ENCODE results near the gene TTLL7. TPM values are rescaled to one million over a fixed set of nuclear protein-coding genes. Genes with fewer than 3 reads are reported as not detected.
A peak's percentile ranks its signal among the peaks of the same experiment; 100 is the strongest.

TTLL7 gene
- total RNA-seq, 1 experiment from 2014 or later, result 7.9 TPM

DNA sequence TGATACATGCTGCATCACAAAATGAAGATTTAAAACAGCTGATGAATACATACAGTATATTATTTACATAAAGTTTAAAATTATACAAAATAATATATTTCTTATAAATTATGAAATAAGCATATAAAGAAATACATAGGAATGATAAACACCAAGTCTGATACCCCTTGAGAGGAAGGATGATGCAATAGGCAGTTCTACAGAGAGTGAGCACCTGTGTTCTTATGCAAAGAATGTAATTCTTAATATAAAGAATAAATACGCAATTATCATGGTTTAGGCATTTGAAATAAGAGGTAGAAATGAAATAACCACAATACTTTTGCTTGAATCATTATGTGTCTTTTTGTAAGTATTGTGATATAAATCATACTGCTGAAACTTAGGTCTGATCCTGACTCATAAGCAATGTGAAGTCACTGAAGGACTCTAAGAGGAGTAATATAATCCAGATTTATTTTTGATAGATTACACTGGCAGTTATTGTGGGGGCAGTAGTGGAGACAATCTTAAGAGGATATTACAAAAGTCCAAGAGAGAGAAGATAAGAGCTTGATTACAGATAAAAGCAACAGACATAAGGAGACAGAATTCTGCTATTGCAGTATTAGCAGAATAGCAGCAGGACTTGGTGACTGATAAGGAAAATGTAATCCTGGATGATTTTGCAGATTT is 39.0 kb downstream of the TTLL7 start:
- H3K9me3 Mint-ChIP-seq, result no peaks in the 10 kb centered on the region
- no peaks in the 10 kb centered on the region for H3K36me3 Mint-ChIP-seq
- H3K27ac Mint-ChIP-seq, result no peak overlapping the region
- ATAC-seq (no peak), DNase-seq (ENCODE audit: low spot score) (no peak)
- TF ChIP-seq, protein P1, sequence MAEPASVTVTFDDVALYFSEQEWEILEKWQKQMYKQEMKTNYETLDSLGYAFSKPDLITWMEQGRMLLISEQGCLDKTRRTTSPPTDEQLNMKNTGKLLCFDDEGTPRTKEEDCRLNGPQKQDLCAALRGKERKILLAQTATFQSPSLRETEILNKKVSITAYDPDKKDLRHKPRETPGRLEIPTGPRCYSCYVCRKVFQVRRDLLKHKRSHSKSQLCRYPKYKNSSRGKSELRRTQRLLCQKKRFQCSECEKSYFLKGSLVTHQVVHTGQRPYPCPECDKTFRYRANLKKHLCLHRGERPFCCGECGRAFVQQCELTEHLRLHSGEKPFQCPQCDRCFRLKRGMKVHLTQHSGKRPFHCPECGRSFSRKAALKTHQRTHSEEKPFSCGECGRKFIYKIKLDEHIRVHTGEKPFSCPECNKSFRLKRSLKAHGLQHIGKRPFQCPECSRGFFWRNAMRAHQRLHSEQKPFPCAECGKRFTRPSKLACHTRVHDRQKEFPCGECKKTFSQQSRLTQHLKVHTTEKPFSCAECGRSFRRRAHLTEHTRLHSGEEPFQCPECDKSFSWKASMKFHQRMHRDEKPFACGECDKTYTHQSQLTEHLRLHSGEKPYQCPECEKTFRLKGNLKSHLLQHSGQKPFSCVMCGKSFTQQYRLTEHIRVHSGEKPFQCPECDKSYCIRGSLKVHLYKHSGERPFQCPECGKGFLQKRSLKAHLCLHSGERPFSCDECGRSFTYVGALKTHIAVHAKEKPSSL (CRISPR knock-in tag; conservative IDR thresholded peaks at IDR 0.05), result no peak
- TF ChIP-seq ZNF263 (CRISPR knock-in tag; IDR thresholded peaks at IDR 0.05; ENCODE audit: low read depth) (no peak), CREB1 (CRISPR knock-in tag; IDR thresholded peaks at IDR 0.05) (no peak), FOXP1 (CRISPR knock-in tag; IDR thresholded peaks at IDR 0.05; ENCODE audit: borderline replicate concordance) (no peak), GABPB1 (CRISPR knock-in tag; IDR thresholded peaks at IDR 0.05) (no peak), EMX1 (CRISPR knock-in tag; IDR thresholded peaks at IDR 0.05) (no peak)
- TF ChIP-seq, protein P2, sequence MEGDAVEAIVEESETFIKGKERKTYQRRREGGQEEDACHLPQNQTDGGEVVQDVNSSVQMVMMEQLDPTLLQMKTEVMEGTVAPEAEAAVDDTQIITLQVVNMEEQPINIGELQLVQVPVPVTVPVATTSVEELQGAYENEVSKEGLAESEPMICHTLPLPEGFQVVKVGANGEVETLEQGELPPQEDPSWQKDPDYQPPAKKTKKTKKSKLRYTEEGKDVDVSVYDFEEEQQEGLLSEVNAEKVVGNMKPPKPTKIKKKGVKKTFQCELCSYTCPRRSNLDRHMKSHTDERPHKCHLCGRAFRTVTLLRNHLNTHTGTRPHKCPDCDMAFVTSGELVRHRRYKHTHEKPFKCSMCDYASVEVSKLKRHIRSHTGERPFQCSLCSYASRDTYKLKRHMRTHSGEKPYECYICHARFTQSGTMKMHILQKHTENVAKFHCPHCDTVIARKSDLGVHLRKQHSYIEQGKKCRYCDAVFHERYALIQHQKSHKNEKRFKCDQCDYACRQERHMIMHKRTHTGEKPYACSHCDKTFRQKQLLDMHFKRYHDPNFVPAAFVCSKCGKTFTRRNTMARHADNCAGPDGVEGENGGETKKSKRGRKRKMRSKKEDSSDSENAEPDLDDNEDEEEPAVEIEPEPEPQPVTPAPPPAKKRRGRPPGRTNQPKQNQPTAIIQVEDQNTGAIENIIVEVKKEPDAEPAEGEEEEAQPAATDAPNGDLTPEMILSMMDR (IDR thresholded peaks at IDR 0.05), result no peak
- H3K27me3 Mint-ChIP-seq (ENCODE audit: low read depth), result no peaks in the 10 kb centered on the region; the same call in 1 of the 2 replicates
- ChIA-PET CTCF (no interaction called here), POLR2A (no interaction called here)
- H3K4me3 Mint-ChIP-seq, result no peak overlapping the region
- H3K4me1 Mint-ChIP-seq, result peaks cover 3% of the 10 kb centered on the region

DNA sequence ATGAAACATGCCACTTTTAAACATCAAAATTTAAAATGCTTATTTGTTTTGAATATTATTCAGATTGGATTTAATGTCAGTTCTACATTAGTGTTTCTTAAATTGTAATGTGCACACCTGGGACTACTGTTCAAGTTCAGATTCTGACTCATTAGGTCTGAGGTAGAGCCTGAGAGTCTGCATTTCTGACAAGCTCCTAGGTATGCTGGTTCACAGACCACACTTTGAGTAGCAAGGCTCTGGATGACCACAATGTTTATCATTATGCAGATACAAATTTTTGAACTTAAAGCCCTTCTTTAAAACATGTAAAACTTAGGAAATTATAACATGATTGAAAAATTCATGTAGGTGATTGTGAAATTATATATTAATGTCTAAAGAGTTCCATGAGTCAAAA is 40.2 kb downstream of the TTLL7 start:
- Mint-ChIP-seq H3K4me3 (no peak overlapping the region), H3K4me1 (peaks cover 9% of the 10 kb centered on the region), H3K27ac (no peak overlapping the region), H3K36me3 (no peaks in the 10 kb centered on the region), H3K9me3 (no peaks in the 10 kb centered on the region), H3K27me3 (ENCODE audit: low read depth) (no peaks in the 10 kb centered on the region; the same call in 1 of the 2 replicates)
- CTCF ChIA-PET, result no interaction called here
- TF ChIP-seq ETV6 (CRISPR knock-in tag; IDR thresholded peaks at IDR 0.05) (no peak), NFE2L1 (CRISPR knock-in tag; IDR thresholded peaks at IDR 0.05) (no peak), ESRRA (CRISPR knock-in tag; IDR thresholded peaks at IDR 0.05; ENCODE audit: borderline replicate concordance) (no peak), TP53 (CRISPR knock-in tag; IDR thresholded peaks at IDR 0.05) (no peak), MXD4 (CRISPR knock-in tag; IDR thresholded peaks at IDR 0.05; ENCODE audit: borderline replicate concordance) (no peak), ZNF263 (CRISPR knock-in tag; IDR thresholded peaks at IDR 0.05; ENCODE audit: low read depth) (no peak)
- TF ChIP-seq, protein P3, sequence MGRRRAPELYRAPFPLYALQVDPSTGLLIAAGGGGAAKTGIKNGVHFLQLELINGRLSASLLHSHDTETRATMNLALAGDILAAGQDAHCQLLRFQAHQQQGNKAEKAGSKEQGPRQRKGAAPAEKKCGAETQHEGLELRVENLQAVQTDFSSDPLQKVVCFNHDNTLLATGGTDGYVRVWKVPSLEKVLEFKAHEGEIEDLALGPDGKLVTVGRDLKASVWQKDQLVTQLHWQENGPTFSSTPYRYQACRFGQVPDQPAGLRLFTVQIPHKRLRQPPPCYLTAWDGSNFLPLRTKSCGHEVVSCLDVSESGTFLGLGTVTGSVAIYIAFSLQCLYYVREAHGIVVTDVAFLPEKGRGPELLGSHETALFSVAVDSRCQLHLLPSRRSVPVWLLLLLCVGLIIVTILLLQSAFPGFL (CRISPR knock-in tag; IDR thresholded peaks at IDR 0.05; ENCODE audit: borderline replicate concordance), result no peak
- ATAC-seq, result no peak
- no peak for DNase-seq (ENCODE audit: low spot score)
- POLR2A ChIA-PET, result no interaction called here

DNA sequence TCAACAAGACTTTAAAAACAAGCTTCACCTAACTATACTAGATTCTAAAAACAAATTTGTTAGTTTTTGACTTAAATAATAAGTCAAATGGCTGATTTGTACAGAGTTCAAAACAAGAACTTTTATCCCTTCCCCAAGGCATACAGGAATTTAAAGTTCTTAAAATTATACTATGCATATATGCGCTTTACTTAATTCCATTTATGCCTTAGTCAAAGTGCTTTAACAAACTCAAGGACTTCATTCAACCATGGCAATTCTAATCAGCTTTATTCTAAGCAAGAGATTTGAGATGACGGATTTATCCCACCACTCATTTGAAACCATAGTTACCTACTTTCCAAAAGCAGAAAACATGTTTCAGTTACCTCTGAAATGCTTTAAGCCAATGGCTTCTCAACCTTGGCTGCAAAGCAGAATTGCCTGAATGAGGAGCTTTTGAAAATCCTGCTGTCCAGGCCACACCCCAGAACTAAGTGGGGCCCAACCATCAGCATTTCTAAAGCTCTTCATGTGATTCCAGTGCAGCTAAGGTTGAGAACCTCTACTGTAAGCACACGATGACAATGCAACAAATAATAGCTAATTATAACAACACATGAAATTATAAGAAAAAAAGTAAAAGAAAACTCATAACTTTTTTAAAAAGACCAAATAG is 44.6 kb downstream of the TTLL7 start:
- Mint-ChIP-seq H3K4me3 (no peak overlapping the region), H3K27ac (no peak overlapping the region), H3K9me3 (no peaks in the 10 kb centered on the region), H3K36me3 (no peaks in the 10 kb centered on the region), H3K4me1 (peaks cover 9% of the 10 kb centered on the region), H3K27me3 (ENCODE audit: low read depth) (no peaks in the 10 kb centered on the region; the same call in 1 of the 2 replicates)
- POLR2A ChIA-PET, result no interaction called here
- DNase-seq (ENCODE audit: low spot score) (no peak), ATAC-seq (peak; percentile 62)
- no peak for TF ChIP-seq ZNF263 (CRISPR knock-in tag; IDR thresholded peaks at IDR 0.05; ENCODE audit: low read depth)
- no peak for TF ChIP-seq FOXJ3 (CRISPR knock-in tag; IDR thresholded peaks at IDR 0.05; ENCODE audit: borderline replicate concordance)
- TF ChIP-seq, protein P4, sequence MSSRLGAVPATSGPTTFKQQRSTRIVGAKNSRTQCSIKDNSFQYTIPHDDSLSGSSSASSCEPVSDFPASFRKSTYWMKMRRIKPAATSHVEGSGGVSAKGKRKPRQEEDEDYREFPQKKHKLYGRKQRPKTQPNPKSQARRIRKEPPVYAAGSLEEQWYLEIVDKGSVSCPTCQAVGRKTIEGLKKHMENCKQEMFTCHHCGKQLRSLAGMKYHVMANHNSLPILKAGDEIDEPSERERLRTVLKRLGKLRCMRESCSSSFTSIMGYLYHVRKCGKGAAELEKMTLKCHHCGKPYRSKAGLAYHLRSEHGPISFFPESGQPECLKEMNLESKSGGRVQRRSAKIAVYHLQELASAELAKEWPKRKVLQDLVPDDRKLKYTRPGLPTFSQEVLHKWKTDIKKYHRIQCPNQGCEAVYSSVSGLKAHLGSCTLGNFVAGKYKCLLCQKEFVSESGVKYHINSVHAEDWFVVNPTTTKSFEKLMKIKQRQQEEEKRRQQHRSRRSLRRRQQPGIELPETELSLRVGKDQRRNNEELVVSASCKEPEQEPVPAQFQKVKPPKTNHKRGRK (CRISPR knock-in tag; IDR thresholded peaks at IDR 0.05; ENCODE audit: borderline replicate concordance), result no peak
- TF ChIP-seq, protein P5, sequence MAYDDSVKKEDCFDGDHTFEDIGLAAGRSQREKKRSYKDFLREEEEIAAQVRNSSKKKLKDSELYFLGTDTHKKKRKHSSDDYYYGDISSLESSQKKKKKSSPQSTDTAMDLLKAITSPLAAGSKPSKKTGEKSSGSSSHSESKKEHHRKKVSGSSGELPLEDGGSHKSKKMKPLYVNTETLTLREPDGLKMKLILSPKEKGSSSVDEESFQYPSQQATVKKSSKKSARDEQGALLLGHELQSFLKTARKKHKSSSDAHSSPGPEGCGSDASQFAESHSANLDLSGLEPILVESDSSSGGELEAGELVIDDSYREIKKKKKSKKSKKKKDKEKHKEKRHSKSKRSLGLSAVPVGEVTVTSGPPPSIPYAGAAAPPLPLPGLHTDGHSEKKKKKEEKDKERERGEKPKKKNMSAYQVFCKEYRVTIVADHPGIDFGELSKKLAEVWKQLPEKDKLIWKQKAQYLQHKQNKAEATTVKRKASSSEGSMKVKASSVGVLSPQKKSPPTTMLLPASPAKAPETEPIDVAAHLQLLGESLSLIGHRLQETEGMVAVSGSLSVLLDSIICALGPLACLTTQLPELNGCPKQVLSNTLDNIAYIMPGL (CRISPR knock-in tag; IDR thresholded peaks at IDR 0.05), result no peak
- CTCF ChIA-PET, result interaction anchor here (1.1 to 1.4 kb wide), 2 partner anchors 11 to 828 kb away, joined by 4 read pairs; no protein-coding TSS in a partner anchor

Data from WTC11 (cell line).